Measurements from ENCODE around the gene ANKRD52. TPM values are rescaled to one million over a fixed set of nuclear protein-coding genes. Genes with fewer than 3 reads are reported as not detected.

The ANKRD52 gene
- total and polyA plus RNA-seq, 9 of the 15 experiments (the other 6 are each of a cell fraction or from before 2014, with no cell fraction given): 0.52 to 46.8 (median 7.9) TPM

- no peak for TF ChIP-seq AFF1 (IDR thresholded peaks at IDR 0.05; ENCODE audit: low read depth in 1 of 2, partially characterized antibody in 2 of 2)
- no peak for TF ChIP-seq ZNF695 (CRISPR knock-in tag; IDR thresholded peaks at IDR 0.05)
- peak; percentile 21 for TF ChIP-seq GMEB1 (CRISPR knock-in tag; IDR thresholded peaks at IDR 0.05)
- TF ChIP-seq HOMEZ (CRISPR knock-in tag; IDR thresholded peaks at IDR 0.05): no peak
- TF ChIP-seq THAP7 (CRISPR knock-in tag; IDR thresholded peaks at IDR 0.05): no peak
- no peak for TF ChIP-seq MCM7 (IDR thresholded peaks at IDR 0.05)
- 0 out of 2 replicates have a peak, but pooled peaks have one; percentile 44 for TF ChIP-seq RFX5 (IDR thresholded peaks at IDR 0.05; ENCODE audit: low read depth, low read length)
- peak; percentile 71 for TF ChIP-seq ELF1 (tag; IDR thresholded peaks at IDR 0.05)
- TF ChIP-seq SMARCC2 (IDR thresholded peaks at IDR 0.05; ENCODE audit: low read depth): no peak
- TF ChIP-seq ZNF740 (CRISPR knock-in tag; IDR thresholded peaks at IDR 0.05): no peak
- TF ChIP-seq ZNF740 (tag; IDR thresholded peaks at IDR 0.05): no peak
- no peak for TF ChIP-seq TRIM25 (IDR thresholded peaks at IDR 0.05; ENCODE audit: borderline replicate concordance)
- TF ChIP-seq ZNF707 (CRISPR knock-in tag; conservative IDR thresholded peaks at IDR 0.05): no peak
- no peak for TF ChIP-seq HEY1 (CRISPR knock-in tag; IDR thresholded peaks at IDR 0.05; ENCODE audit: borderline replicate concordance)
- no peak for TF ChIP-seq SREBF2 (CRISPR knock-in tag; IDR thresholded peaks at IDR 0.05)
- TF ChIP-seq KDM1A (IDR thresholded peaks at IDR 0.05): no peak
Measured at GRCh38 chr12:56266693-56267442, 8.7 kb upstream of the ANKRD52 start, which contains the start of gene COQ10A (continued).

All from K562 (cell line).